ENCODE measurements around the gene SIM2.

DNA sequence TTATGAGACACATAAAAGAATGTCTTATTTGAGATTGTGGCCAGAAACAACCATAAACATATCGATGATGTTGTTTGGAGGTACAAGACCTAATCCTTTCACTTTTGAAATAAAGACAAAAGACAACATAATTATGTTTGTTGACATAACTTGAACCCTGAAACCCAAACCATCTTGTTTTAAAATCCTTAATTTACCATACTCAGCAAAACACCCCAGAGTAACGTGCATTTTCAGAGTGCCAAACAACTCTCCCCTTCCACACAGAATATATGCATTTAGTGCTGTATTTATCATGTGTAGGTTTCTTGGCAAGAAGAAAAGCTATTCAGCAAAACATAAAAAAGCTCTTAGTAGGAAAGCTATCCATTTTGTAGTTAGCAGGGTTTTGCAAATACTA is 17.5 kb downstream of the SIM2 start:
- no peak for TF ChIP-seq ARNT (IDR thresholded peaks at IDR 0.05)
- TF ChIP-seq FOXM1 (IDR thresholded peaks at IDR 0.05; ENCODE audit: borderline replicate concordance): no peak
- TF ChIP-seq BHLHE40 (IDR thresholded peaks at IDR 0.05; ENCODE audit: borderline replicate concordance): no peak
- TF ChIP-seq, protein P1, sequence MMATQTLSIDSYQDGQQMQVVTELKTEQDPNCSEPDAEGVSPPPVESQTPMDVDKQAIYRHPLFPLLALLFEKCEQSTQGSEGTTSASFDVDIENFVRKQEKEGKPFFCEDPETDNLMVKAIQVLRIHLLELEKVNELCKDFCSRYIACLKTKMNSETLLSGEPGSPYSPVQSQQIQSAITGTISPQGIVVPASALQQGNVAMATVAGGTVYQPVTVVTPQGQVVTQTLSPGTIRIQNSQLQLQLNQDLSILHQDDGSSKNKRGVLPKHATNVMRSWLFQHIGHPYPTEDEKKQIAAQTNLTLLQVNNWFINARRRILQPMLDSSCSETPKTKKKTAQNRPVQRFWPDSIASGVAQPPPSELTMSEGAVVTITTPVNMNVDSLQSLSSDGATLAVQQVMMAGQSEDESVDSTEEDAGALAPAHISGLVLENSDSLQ (IDR thresholded peaks at IDR 0.05): no peak
- no peak for TF ChIP-seq FOXK2 (IDR thresholded peaks at IDR 0.05)
- no peak for TF ChIP-seq ELF4 (IDR thresholded peaks at IDR 0.05)
- no peak for TF ChIP-seq NFRKB (IDR thresholded peaks at IDR 0.05)
- TF ChIP-seq SUZ12 (IDR thresholded peaks at IDR 0.05): no peak

All from HEK293T (cell line).